Astrocyte (in vitro differentiated cells and primary cell): ENCODE measurements around the gene VWA5B1. TPM values are rescaled to one million over a fixed set of nuclear protein-coding genes. Genes with fewer than 3 reads are reported as not detected.

Experiments
- DNase-seq: peaks from one replicate; pipeline ENCODE4 v3.0.0-alpha.2; 2010; ENCODE audit warnings: low read depth
- FAIRE-seq: peaks from 2 replicates; lab custom pipeline; 2011; peaks lifted over from hg19 to GRCh38; lab: Jason Lieb, UNC
- H2AFZ ChIP-seq: 2 replicates; pipeline ENCODE4 v1.6.0; 2012; ENCODE audit warnings: low read depth, low read length, inconsistent platforms
- H3K27ac ChIP-seq: 2 replicates; pipeline ENCODE4 v1.5.1; 2011; ENCODE audit warnings: low read depth, low read length, inconsistent platforms
- H3K27me3 ChIP-seq: 2 replicates; pipeline ENCODE4 v1.6.0; 2011; ENCODE audit warnings: low read length, inconsistent platforms; ENCODE audit not compliant: insufficient read depth
- H3K36me3 ChIP-seq: 2 replicates; pipeline ENCODE4 v1.5.1; 2011; ENCODE audit warnings: low read length, inconsistent platforms; ENCODE audit not compliant: insufficient read depth
- H3K4me1 ChIP-seq: 2 replicates; pipeline ENCODE4 v1.5.1; 2011; ENCODE audit warnings: low read length, inconsistent platforms; ENCODE audit not compliant: insufficient read depth
- H3K4me2 ChIP-seq: 2 replicates; pipeline ENCODE4 v1.6.0; 2012; ENCODE audit warnings: low read length, inconsistent platforms
- H3K4me3 ChIP-seq: 2 replicates; pipeline ENCODE4 v1.5.1; 2011; ENCODE audit warnings: low read depth, mild to moderate bottlenecking, low read length, inconsistent platforms; ENCODE audit not compliant: insufficient read depth
- H3K79me2 ChIP-seq: 2 replicates; pipeline ENCODE4 v1.6.0; 2012; ENCODE audit warnings: mild to moderate bottlenecking, low read length, inconsistent platforms; ENCODE audit not compliant: insufficient read depth
- H3K9ac ChIP-seq: 2 replicates; pipeline ENCODE4 v1.6.0; 2012; ENCODE audit warnings: mild to moderate bottlenecking, low read length, inconsistent platforms
- H3K9me3 ChIP-seq: 2 replicates; pipeline ENCODE4 v1.5.1; 2012; ENCODE audit warnings: low read depth, mild to moderate bottlenecking, low read length, inconsistent platforms; ENCODE audit not compliant: insufficient read depth
- H4K20me1 ChIP-seq: 2 replicates; pipeline ENCODE4 v1.6.0; 2012; ENCODE audit warnings: low read length, inconsistent platforms; ENCODE audit not compliant: insufficient read depth
- H3K27ac Mint-ChIP-seq: one replicate; pipeline ENCODE4 v1.8.0; 2021; ENCODE audit warnings: mild to moderate bottlenecking, mixed read lengths; ENCODE audit not compliant: unreplicated experiment
- H3K27me3 Mint-ChIP-seq: one replicate; pipeline ENCODE4 v1.8.0; 2021; ENCODE audit warnings: low read depth, mixed read lengths; ENCODE audit not compliant: unreplicated experiment
- H3K36me3 Mint-ChIP-seq: one replicate; pipeline ENCODE4 v1.8.0; 2021; ENCODE audit warnings: low read depth, mixed read lengths; ENCODE audit not compliant: unreplicated experiment
- H3K4me1 Mint-ChIP-seq: one replicate; pipeline ENCODE4 v1.8.0; 2021; ENCODE audit warnings: low read depth, mixed read lengths; ENCODE audit not compliant: unreplicated experiment
- H3K4me3 Mint-ChIP-seq: one replicate; pipeline ENCODE4 v1.8.0; 2021; ENCODE audit warnings: mild to moderate bottlenecking, moderate library complexity, mixed read lengths; ENCODE audit not compliant: unreplicated experiment
- H3K9me3 Mint-ChIP-seq: one replicate; pipeline ENCODE4 v1.8.0; 2021; ENCODE audit warnings: mild to moderate bottlenecking, mixed read lengths; ENCODE audit not compliant: unreplicated experiment
- EZH2 ChIP-seq: IDR thresholded peaks from 2 replicates; pipeline ENCODE4 v1.6.1; 2012; ENCODE audit warnings: mild to moderate bottlenecking, low read length, inconsistent platforms; ENCODE audit not compliant: insufficient read depth
- total RNA-seq: library from RNA; stranded (reverse); gene quantifications from 2 replicates; pipeline ENCODE4 v1.2.1, GENCODE V29; 2021
- TF ChIP-seq, protein P1 (sequence below): IDR thresholded peaks from 2 replicates; pipeline ENCODE4 v1.5.1; 2011; ENCODE audit warnings: low read depth, mild to moderate bottlenecking, inconsistent platforms, low read length, moderate library complexity; ENCODE audit not compliant: insufficient read depth

The VWA5B1 gene
- total RNA-seq, 1 donor from 2014 or later = not detected

- H3K4me2 ChIP-seq = peak overlapping the region; percentile 36
- H3K4me3 Mint-ChIP-seq = no peak overlapping the region
- H3K4me1 ChIP-seq = no peaks in the 10 kb centered on the region
- H4K20me1 ChIP-seq = no peaks in the 10 kb centered on the region
- H3K27me3 ChIP-seq = peaks cover 4% of the 10 kb centered on the region
- peaks cover 5% of the 10 kb centered on the region for H3K9me3 Mint-ChIP-seq
- H2AFZ ChIP-seq = peak overlapping the region; percentile 69
- no peaks in the 10 kb centered on the region for H3K9me3 ChIP-seq
- TF ChIP-seq, protein P1, sequence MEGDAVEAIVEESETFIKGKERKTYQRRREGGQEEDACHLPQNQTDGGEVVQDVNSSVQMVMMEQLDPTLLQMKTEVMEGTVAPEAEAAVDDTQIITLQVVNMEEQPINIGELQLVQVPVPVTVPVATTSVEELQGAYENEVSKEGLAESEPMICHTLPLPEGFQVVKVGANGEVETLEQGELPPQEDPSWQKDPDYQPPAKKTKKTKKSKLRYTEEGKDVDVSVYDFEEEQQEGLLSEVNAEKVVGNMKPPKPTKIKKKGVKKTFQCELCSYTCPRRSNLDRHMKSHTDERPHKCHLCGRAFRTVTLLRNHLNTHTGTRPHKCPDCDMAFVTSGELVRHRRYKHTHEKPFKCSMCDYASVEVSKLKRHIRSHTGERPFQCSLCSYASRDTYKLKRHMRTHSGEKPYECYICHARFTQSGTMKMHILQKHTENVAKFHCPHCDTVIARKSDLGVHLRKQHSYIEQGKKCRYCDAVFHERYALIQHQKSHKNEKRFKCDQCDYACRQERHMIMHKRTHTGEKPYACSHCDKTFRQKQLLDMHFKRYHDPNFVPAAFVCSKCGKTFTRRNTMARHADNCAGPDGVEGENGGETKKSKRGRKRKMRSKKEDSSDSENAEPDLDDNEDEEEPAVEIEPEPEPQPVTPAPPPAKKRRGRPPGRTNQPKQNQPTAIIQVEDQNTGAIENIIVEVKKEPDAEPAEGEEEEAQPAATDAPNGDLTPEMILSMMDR = no peak
- no peak for TF ChIP-seq EZH2
- DNase-seq (no peak), FAIRE-seq (no peak)
- no peak overlapping the region for H3K27ac Mint-ChIP-seq
- H3K4me3 ChIP-seq = no peak overlapping the region
- no peak overlapping the region for H3K27ac ChIP-seq
- no peaks in the 10 kb centered on the region for H3K36me3 Mint-ChIP-seq
- H3K27me3 Mint-ChIP-seq = peaks cover 48% of the 10 kb centered on the region
- no peaks in the 10 kb centered on the region for H3K4me1 Mint-ChIP-seq
- H3K36me3 ChIP-seq = no peaks in the 10 kb centered on the region
- H3K79me2 ChIP-seq = no peaks in the 10 kb centered on the region
- H3K9ac ChIP-seq = no peak overlapping the region
These were observed 51.8 kb downstream of the VWA5B1 start for GRCh38 chr1:20342294-20343148.

GRCh38 chr1:20343149-20343937 is 52.7 kb downstream of the VWA5B1 start:
- H3K4me2 ChIP-seq = peak overlapping the region; percentile 54

More at GRCh38 chr1:20343149-20343937, 52.7 kb downstream of the VWA5B1 start:
- FAIRE-seq = no peak
- Histone ChIP-seq H3K79me2 (no peaks in the 10 kb centered on the region), H3K27ac (no peak overlapping the region), H3K4me3 (no peak overlapping the region), H2AFZ (peak overlapping the region; percentile 69), H3K9me3 (no peaks in the 10 kb centered on the region), H3K4me1 (no peaks in the 10 kb centered on the region), H3K27me3 (peaks cover 7% of the 10 kb centered on the region), H4K20me1 (no peaks in the 10 kb centered on the region), H3K9ac (no peak overlapping the region), H3K36me3 (no peaks in the 10 kb centered on the region)
- Mint-ChIP-seq H3K4me3 (no peak overlapping the region), H3K27me3 (peaks cover 42% of the 10 kb centered on the region), H3K27ac (no peak overlapping the region), H3K9me3 (peaks cover 5% of the 10 kb centered on the region), H3K36me3 (no peaks in the 10 kb centered on the region), H3K4me1 (no peaks in the 10 kb centered on the region)
- DNase-seq = no peak
- TF ChIP-seq, protein P1 = no peak
- TF ChIP-seq EZH2 = peak; percentile 45
